ENCODE measurements around the gene CDHR3.

CDHR3 gene

GRCh38 chr7:106054156-106054910 lies 91.3 kb downstream of the CDHR3 start:
- no peak for DNase-seq

- no peak for DNase-seq
Measured at GRCh38 chr7:106054971-106055532, 92.0 kb downstream of the CDHR3 start.

GRCh38 chr7:106056513-106057203 lies 93.6 kb downstream of the CDHR3 start:
- peak; percentile 52 for DNase-seq

- no peak for DNase-seq
Measured at GRCh38 chr7:106057204-106057961, 94.3 kb downstream of the CDHR3 start.

- no peak for DNase-seq
Measured at GRCh38 chr7:106057962-106058927, 95.2 kb downstream of the CDHR3 start.

GRCh38 chr7:106058928-106059324 lies 95.9 kb downstream of the CDHR3 start:
- no peak for DNase-seq

- no peak for DNase-seq
Measured at GRCh38 chr7:106059556-106059955, 96.5 kb downstream of the CDHR3 start.

GRCh38 chr7:106060394-106060920 lies 97.4 kb downstream of the CDHR3 start:
- DNase-seq, result no peak

- DNase-seq, result no peak
Measured at GRCh38 chr7:106061301-106061979, 98.4 kb downstream of the CDHR3 start.

- no peak for DNase-seq
Measured at GRCh38 chr7:106062006-106062405, 98.9 kb downstream of the CDHR3 start.

GRCh38 chr7:106062521-106062931 lies 99.5 kb downstream of the CDHR3 start:
- DNase-seq, result no peak

- DNase-seq, result no peak
Measured at GRCh38 chr7:106063024-106063423, 100.0 kb downstream of the CDHR3 start.

GRCh38 chr7:106063692-106064091 lies 100.6 kb downstream of the CDHR3 start:
- DNase-seq, result no peak

GRCh38 chr7:106064316-106064715 lies 101.3 kb downstream of the CDHR3 start:
- DNase-seq, result no peak

GRCh38 chr7:106064771-106065574 lies 101.9 kb downstream of the CDHR3 start:
- no peak for DNase-seq

- no peak for DNase-seq
Measured at GRCh38 chr7:106065575-106066500, 102.8 kb downstream of the CDHR3 start.

GRCh38 chr7:106067678-106068077 lies 104.6 kb downstream of the CDHR3 start:
- no peak for DNase-seq

GRCh38 chr7:106068538-106068961 lies 105.5 kb downstream of the CDHR3 start:
- no peak for DNase-seq

- DNase-seq, result no peak
Measured at GRCh38 chr7:106068986-106069385, 105.9 kb downstream of the CDHR3 start.

All from T-helper 9 cell (primary cell).